ENCODE results near the gene CNGA3. TPM values are rescaled to one million over a fixed set of nuclear protein-coding genes. Genes with fewer than 3 reads are reported as not detected.

Gene CNGA3
- total and polyA plus RNA-seq, 10 of the 15 experiments (the other 5 are each of a cell fraction or from before 2014, with no cell fraction given): not detected

GRCh38 chr2:98403878-98404277, 57.6 kb downstream of the CNGA3 start (continued):
- TF ChIP-seq RELA (IDR thresholded peaks at IDR 0.05; ENCODE audit: borderline replicate concordance, partially characterized antibody): no peak

DNA sequence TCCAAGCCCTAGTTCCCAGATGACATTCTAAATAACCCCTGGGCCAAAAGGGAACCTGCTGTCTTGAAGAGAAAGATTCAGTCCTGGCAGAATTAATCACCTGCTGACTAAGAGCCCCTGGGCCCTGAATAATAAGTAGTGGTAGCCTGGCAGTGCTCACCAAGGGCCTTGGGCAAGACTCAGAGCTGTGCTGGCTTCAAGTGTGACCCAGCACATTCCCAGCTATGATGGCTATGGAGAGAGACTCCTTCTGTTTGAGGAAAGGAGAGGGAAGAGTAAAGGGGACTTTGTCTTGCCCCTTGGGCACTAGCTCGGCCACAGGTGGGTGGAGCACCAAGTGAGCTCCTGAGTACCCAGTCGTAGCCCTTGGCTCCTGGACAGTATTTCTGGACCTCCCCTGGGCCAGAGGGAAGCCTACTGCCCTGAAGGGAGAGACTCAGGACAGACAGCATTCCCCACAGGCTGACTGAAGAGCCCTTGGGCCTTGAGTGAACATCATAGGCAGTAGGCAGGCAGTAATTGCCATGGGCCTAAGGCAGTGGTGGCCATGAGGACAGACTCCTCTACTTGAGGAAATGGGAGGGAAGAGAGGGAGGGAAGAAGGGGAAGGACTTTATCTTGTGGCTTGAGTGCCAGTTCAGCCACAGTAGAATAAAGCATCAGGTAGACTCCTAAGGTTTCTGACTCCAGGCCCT, 58.4 kb downstream of the CNGA3 start:
- ChIA-PET RAD21 (ENCODE audit: unreplicated experiment) (no interaction called here), CTCF (interaction anchor here (0.6 kb wide), 1 partner anchor 23 kb away, joined by 3 read pairs; no protein-coding TSS in a partner anchor), POLR2A (no interaction called here), SMC1A (ENCODE audit: uncharacterized antibody, unreplicated experiment) (no interaction called here)
- FAIRE-seq: no peak
- H3K79me2 ChIP-seq (ENCODE audit: control insufficient read depth, insufficient read depth, low read length): no peaks in the 10 kb centered on the region
- no peak overlapping the region for H3K4me3 ChIP-seq
- no peaks in the 10 kb centered on the region for H3K9me3 ChIP-seq (replicated peaks; ENCODE audit: control insufficient read depth, insufficient read depth, low read length)
- no peak overlapping the region for H3K4me2 ChIP-seq (ENCODE audit: control insufficient read depth, insufficient read depth)
- intact Hi-C loops (cut with micrococcal nuclease; ENCODE audit: unreplicated experiment): no loop called here
- in situ Hi-C loops (cut with MboI): loop anchor here (25.0 kb wide), 1 partner anchor 658 kb away; no protein-coding TSS in a partner anchor
- no peaks in the 10 kb centered on the region; a peak in 1 of 4 replicates for H3K36me3 ChIP-seq (ENCODE audit: control insufficient read depth in 2 of 2, insufficient read depth in 2 of 2, low read length in 1 of 2)
- no peak overlapping the region for H2AFZ ChIP-seq (ENCODE audit: control insufficient read depth, low read depth, low read length)
- H3K27ac ChIP-seq (ENCODE audit: control insufficient read depth, insufficient read depth): no peak overlapping the region
- TF ChIP-seq CBX5 (IDR thresholded peaks at IDR 0.05; ENCODE audit: low read depth) (no peak), ZBED1 (IDR thresholded peaks at IDR 0.05; ENCODE audit: borderline replicate concordance) (no peak), SMARCA5 (IDR thresholded peaks at IDR 0.05) (no peak), EGR1 (IDR thresholded peaks at IDR 0.05; ENCODE audit: borderline replicate concordance in 1 of 2, low read depth in 2 of 2, low read length in 2 of 2) (no peak), MXI1 (IDR thresholded peaks at IDR 0.05; ENCODE audit: low read depth, low read length) (no peak), POU2F2 (IDR thresholded peaks at IDR 0.05; ENCODE audit: borderline replicate concordance, low read depth, low read length) (no peak), ZZZ3 (IDR thresholded peaks at IDR 0.05; ENCODE audit: control insufficient read depth, insufficient read length, low read depth) (no peak), TCF7 (IDR thresholded peaks at IDR 0.05; ENCODE audit: borderline replicate concordance) (no peak), CREB1 (IDR thresholded peaks at IDR 0.05; ENCODE audit: low read depth) (no peak), GABPA (IDR thresholded peaks at IDR 0.05; ENCODE audit: low read depth) (no peak), ZNF207 (IDR thresholded peaks at IDR 0.05; ENCODE audit: borderline replicate concordance) (no peak)
- TF ChIP-seq, protein P1, sequence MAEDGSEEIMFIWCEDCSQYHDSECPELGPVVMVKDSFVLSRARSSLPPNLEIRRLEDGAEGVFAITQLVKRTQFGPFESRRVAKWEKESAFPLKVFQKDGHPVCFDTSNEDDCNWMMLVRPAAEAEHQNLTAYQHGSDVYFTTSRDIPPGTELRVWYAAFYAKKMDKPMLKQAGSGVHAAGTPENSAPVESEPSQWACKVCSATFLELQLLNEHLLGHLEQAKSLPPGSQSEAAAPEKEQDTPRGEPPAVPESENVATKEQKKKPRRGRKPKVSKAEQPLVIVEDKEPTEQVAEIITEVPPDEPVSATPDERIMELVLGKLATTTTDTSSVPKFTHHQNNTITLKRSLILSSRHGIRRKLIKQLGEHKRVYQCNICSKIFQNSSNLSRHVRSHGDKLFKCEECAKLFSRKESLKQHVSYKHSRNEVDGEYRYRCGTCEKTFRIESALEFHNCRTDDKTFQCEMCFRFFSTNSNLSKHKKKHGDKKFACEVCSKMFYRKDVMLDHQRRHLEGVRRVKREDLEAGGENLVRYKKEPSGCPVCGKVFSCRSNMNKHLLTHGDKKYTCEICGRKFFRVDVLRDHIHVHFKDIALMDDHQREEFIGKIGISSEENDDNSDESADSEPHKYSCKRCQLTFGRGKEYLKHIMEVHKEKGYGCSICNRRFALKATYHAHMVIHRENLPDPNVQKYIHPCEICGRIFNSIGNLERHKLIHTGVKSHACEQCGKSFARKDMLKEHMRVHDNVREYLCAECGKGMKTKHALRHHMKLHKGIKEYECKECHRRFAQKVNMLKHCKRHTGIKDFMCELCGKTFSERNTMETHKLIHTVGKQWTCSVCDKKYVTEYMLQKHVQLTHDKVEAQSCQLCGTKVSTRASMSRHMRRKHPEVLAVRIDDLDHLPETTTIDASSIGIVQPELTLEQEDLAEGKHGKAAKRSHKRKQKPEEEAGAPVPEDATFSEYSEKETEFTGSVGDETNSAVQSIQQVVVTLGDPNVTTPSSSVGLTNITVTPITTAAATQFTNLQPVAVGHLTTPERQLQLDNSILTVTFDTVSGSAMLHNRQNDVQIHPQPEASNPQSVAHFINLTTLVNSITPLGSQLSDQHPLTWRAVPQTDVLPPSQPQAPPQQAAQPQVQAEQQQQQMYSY (CRISPR knock-in tag; IDR thresholded peaks at IDR 0.05): no peak
- DNase-seq (ENCODE audit: low read depth, low spot score): no peak
- WGBS (ENCODE audit: insufficient coverage, insufficient replicate concordance, low lambda C conversion rate, missing lambda C conversion rate): 21% methylated on average over 2 of the region's 2 CpGs
- H4K20me1 ChIP-seq (ENCODE audit: control insufficient read depth, insufficient read depth): no peaks in the 10 kb centered on the region
- H3K9ac ChIP-seq (ENCODE audit: control insufficient read depth, insufficient read depth, low read length): no peak overlapping the region
- peaks cover 0 to 4% of the 10 kb centered on the region in 2 experiments; a peak in 3 of 4 replicates for H3K27me3 ChIP-seq (replicated peaks in 1 of 2; ENCODE audit: control insufficient read depth in 2 of 2, insufficient read depth in 2 of 2, low read length in 1 of 2)
- H3K4me1 ChIP-seq (ENCODE audit: control insufficient read depth, insufficient read depth, low read length): no peaks in the 10 kb centered on the region
- ATAC-seq: no peak
- no TSS peak for BruUV-seq (replicated peaks)
